Lower lobe of right lung (tissue), 2 donors: ENCODE results near the gene UBE2G2. TPM values are rescaled to one million over a fixed set of nuclear protein-coding genes. Genes with fewer than 3 reads are reported as not detected.

Experiments used
- ATAC-seq, 2 donors: fragments of 200-7000 bp; cut with Tn5 transposase; one replicate each; pipeline ENCODE4 v1.9.1; 2020 to 2022; ENCODE audit warnings: mild to moderate bottlenecking in 2 of 2, moderate library complexity in 2 of 2
- DNase-seq: peaks from one replicate; pipeline ENCODE4 v3.0.0-alpha.2; 2020
- H3K27ac ChIP-seq: fragments of 200-600 bp; one replicate; pipeline ENCODE4 v1.8.0; 2022
- H3K27me3 ChIP-seq: fragments of 200-600 bp; one replicate; pipeline ENCODE4 v1.8.0; 2022; ENCODE audit warnings: low read depth
- H3K36me3 ChIP-seq: fragments of 200-600 bp; one replicate; pipeline ENCODE4 v1.8.0; 2022; ENCODE audit warnings: mild to moderate bottlenecking
- H3K4me1 ChIP-seq: fragments of 200-600 bp; one replicate; pipeline ENCODE4 v1.8.0; 2022
- H3K4me3 ChIP-seq: fragments of 200-600 bp; one replicate; pipeline ENCODE4 v1.8.0; 2022; ENCODE audit warnings: mild to moderate bottlenecking
- H3K9me3 ChIP-seq: fragments of 200-600 bp; one replicate; pipeline ENCODE4 v1.8.0; 2022
- CTCF ChIP-seq: fragments of 200-600 bp; IDR thresholded peaks from one replicate; pipeline ENCODE4 v1.8.0; 2022; ENCODE audit warnings: antibody characterized with exemption, mild to moderate bottlenecking
- intact Hi-C: fragments of 100-400 bp; cut with DNase I; formaldehyde crosslinking; loops from one replicate; pipeline ENCODE4 v1.11.0; 2022
- total RNA-seq: library from RNA; stranded (reverse); fragmentation: NEBNext Ultra II Directional; extraction: Animal tissue kit (Norgen Biotek cat#: 25700); gene quantifications from one replicate; pipeline ENCODE4 v1.2.1, GENCODE V29; 2021
- donor health status: DM: no; HTN: yes; CAD: no; lungs with severe emphysema.

Gene UBE2G2
- total RNA-seq, 1 donor from 2014 or later = 76.9 TPM

- no peak for ATAC-seq
- Histone ChIP-seq H3K9me3 (peaks cover 3% of the 10 kb centered on the region), H3K27me3 (peaks cover 13% of the 10 kb centered on the region), H3K4me3 (no peak overlapping the region), H3K4me1 (no peaks in the 10 kb centered on the region), H3K36me3 (no peaks in the 10 kb centered on the region), H3K27ac (no peak overlapping the region)
- intact Hi-C loops = no loop called here
- no peak for TF ChIP-seq CTCF
- no peak for DNase-seq
Measured at GRCh38 chr21:44751186-44751798, 50.3 kb downstream of the UBE2G2 start.

GRCh38 chr21:44750675-44751025, 51.0 kb downstream of the UBE2G2 start:
- DNase-seq = no peak
- no peak for ATAC-seq
- Histone ChIP-seq H3K4me3 (no peak overlapping the region), H3K27ac (no peak overlapping the region), H3K36me3 (no peaks in the 10 kb centered on the region), H3K27me3 (peaks cover 13% of the 10 kb centered on the region), H3K9me3 (peaks cover 3% of the 10 kb centered on the region), H3K4me1 (no peaks in the 10 kb centered on the region)
- intact Hi-C loops = no loop called here
- no peak for TF ChIP-seq CTCF

GRCh38 chr21:44749759-44750674, 51.6 kb downstream of the UBE2G2 start:
- intact Hi-C loops = no loop called here
- Histone ChIP-seq H3K36me3 (no peaks in the 10 kb centered on the region), H3K27ac (no peak overlapping the region), H3K27me3 (peaks cover 13% of the 10 kb centered on the region), H3K4me3 (no peak overlapping the region), H3K4me1 (no peaks in the 10 kb centered on the region), H3K9me3 (peaks cover 3% of the 10 kb centered on the region)
- no peak for DNase-seq
- ATAC-seq = peak; percentile 26 to 28
- no peak for TF ChIP-seq CTCF

GRCh38 chr21:44749116-44749758, 52.4 kb downstream of the UBE2G2 start:
- ATAC-seq (no peak), DNase-seq (no peak)
- no peak for TF ChIP-seq CTCF
- no peak overlapping the region for H3K4me3 ChIP-seq
- H3K27ac ChIP-seq = no peak overlapping the region
- no peaks in the 10 kb centered on the region for H3K36me3 ChIP-seq
- H3K4me1 ChIP-seq = no peaks in the 10 kb centered on the region
- peaks cover 13% of the 10 kb centered on the region for H3K27me3 ChIP-seq
- H3K9me3 ChIP-seq = no peaks in the 10 kb centered on the region
- intact Hi-C loops = no loop called here

GRCh38 chr21:44748621-44749020, 53.0 kb downstream of the UBE2G2 start:
- Histone ChIP-seq H3K9me3 (no peaks in the 10 kb centered on the region), H3K4me1 (no peaks in the 10 kb centered on the region), H3K27me3 (peaks cover 13% of the 10 kb centered on the region), H3K27ac (no peak overlapping the region), H3K4me3 (no peak overlapping the region), H3K36me3 (no peaks in the 10 kb centered on the region)
- intact Hi-C loops = no loop called here
- ATAC-seq (no peak), DNase-seq (no peak)
- TF ChIP-seq CTCF = no peak
